H1 (cell line): ENCODE data around the gene KDM1A. TPM values are rescaled to one million over a fixed set of nuclear protein-coding genes. Genes with fewer than 3 reads are reported as not detected.
A peak's percentile ranks its signal among the peaks of the same experiment; 100 is the strongest.

Experiments used
- CTCF ChIA-PET: fragments of 300-600 bp; sonication (Branson Sonifier 250); formaldehyde crosslinking; loops from one replicate; lab custom pipeline; 2021; ENCODE audit not compliant: partially characterized antibody; lab: Charles Lee
- POLR2A ChIA-PET: fragments of 300-600 bp; sonication (Branson Sonifier 250); formaldehyde crosslinking; loops from one replicate; lab custom pipeline; 2021; ENCODE audit warnings: inconsistent platforms; ENCODE audit not compliant: partially characterized antibody; lab: Charles Lee
- DNase-seq, 2 experiments: peaks; one replicate each; pipeline versions ENCODE4 v3.0.0 to v3.0.0-alpha.2; 2010 to 2022; ENCODE audit warnings: low spot score in 2 of 2, low read depth in 1 of 2, mixed read lengths in 1 of 2
- FAIRE-seq: peaks from 2 replicates; lab custom pipeline; 2011; peaks lifted over from hg19 to GRCh38; lab: Jason Lieb, UNC
- H2AFZ ChIP-seq: 2 replicates; pipeline ENCODE4 v1.8.1; 2012; ENCODE audit warnings: low read length, inconsistent platforms
- H2AK5ac ChIP-seq: 2 replicates; pipeline ENCODE4 v1.6.1; 2013; ENCODE audit warnings: low read depth, low read length
- H2BK120ac ChIP-seq: replicated peaks from 2 replicates; pipeline ENCODE3; 2013; ENCODE audit warnings: low read depth, low read length, inconsistent platforms
- H2BK12ac ChIP-seq: 2 replicates; pipeline ENCODE4 v1.6.1; 2013; ENCODE audit warnings: low read depth, low read length
- H2BK15ac ChIP-seq: 2 replicates; pipeline ENCODE4 v1.6.1; 2013; ENCODE audit warnings: low read length
- H2BK20ac ChIP-seq: 2 replicates; pipeline ENCODE4 v1.6.1; 2013; ENCODE audit warnings: low read length
- H2BK5ac ChIP-seq: 2 replicates; pipeline ENCODE4 v1.6.1; 2013; ENCODE audit warnings: low read depth, low read length
- H3K14ac ChIP-seq: 2 replicates; pipeline ENCODE4 v1.6.1; 2013; ENCODE audit warnings: inconsistent platforms; ENCODE audit not compliant: insufficient read length
- H3K18ac ChIP-seq: 2 replicates; pipeline ENCODE4 v1.6.1; 2013; ENCODE audit warnings: low read length; ENCODE audit errors: extremely low read depth
- H3K23ac ChIP-seq: 2 replicates; pipeline ENCODE4 v1.6.1; 2013; ENCODE audit warnings: inconsistent platforms; ENCODE audit not compliant: insufficient read length
- H3K23me2 ChIP-seq: 2 replicates; pipeline ENCODE4 v1.6.1; 2013; ENCODE audit warnings: low read depth, low read length
- H3K27ac ChIP-seq: 2 replicates; pipeline ENCODE4 v1.6.1; 2011; ENCODE audit warnings: low read depth, low read length, inconsistent platforms
- H3K27me3 ChIP-seq, 4 experiments: replicated peaks in 1 of 4; 1 replicate in 1 of 4; 2 replicates in 3 of 4; pipeline versions ENCODE4 v1.6.1 to v1.8.1; 2011 to 2013; ENCODE audit warnings: low read length in 3 of 4, mild to moderate bottlenecking in 3 of 4, inconsistent platforms in 2 of 4, mixed read lengths in 2 of 4, moderate library complexity in 1 of 4; ENCODE audit not compliant: control insufficient read depth in 3 of 4, insufficient read depth in 3 of 4; ENCODE audit errors: extremely low read depth in 1 of 4
- H3K36me3 ChIP-seq, 4 experiments: 2 replicates each; pipeline versions ENCODE4 v1.6.1 to v1.8.1; 2011 to 2013; ENCODE audit warnings: mild to moderate bottlenecking in 4 of 4, low read length in 3 of 4, moderate library complexity in 2 of 4, control low read depth in 1 of 4, inconsistent platforms in 1 of 4; ENCODE audit not compliant: insufficient read depth in 4 of 4, control insufficient read depth in 2 of 4
- H3K4ac ChIP-seq: replicated peaks from 2 replicates; pipeline ENCODE3; 2013; ENCODE audit warnings: low read length, low read depth, mixed read lengths, inconsistent platforms; ENCODE audit not compliant: insufficient read length
- H3K4me1 ChIP-seq, 4 experiments: replicated peaks in 1 of 4; 1 replicate in 1 of 4; 2 replicates in 3 of 4; pipeline versions ENCODE4 v1.6.1 to v1.8.1; 2011 to 2013; ENCODE audit warnings: low read length in 3 of 4, inconsistent platforms in 2 of 4, mixed read lengths in 1 of 4; ENCODE audit not compliant: insufficient read depth in 4 of 4, control insufficient read depth in 3 of 4
- H3K4me2 ChIP-seq, 2 experiments: 2 replicates each; pipeline versions ENCODE4 v1.6.1 to v1.8.1; 2011 to 2013; ENCODE audit warnings: low read depth in 2 of 2, low read length in 2 of 2, control low read depth in 1 of 2, inconsistent platforms in 1 of 2, mild to moderate bottlenecking in 1 of 2; ENCODE audit not compliant: insufficient read depth in 1 of 2
- H3K4me3 ChIP-seq, 4 experiments: fragments of 200-600, 300-600 bp in 1 of 4; sonication (generic), shearing (Covaris generic), sonication (Bioruptor Twin) in 1 of 4; 2 replicates each; pipeline versions ENCODE4 v1.5.1 to v1.8.1; 2011 to 2016; ENCODE audit warnings: low read length in 4 of 4, low read depth in 3 of 4, control low read depth in 2 of 4, inconsistent platforms in 2 of 4, mild to moderate bottlenecking in 2 of 4, mixed read lengths in 1 of 4, moderate library complexity in 1 of 4; ENCODE audit not compliant: insufficient read depth in 2 of 4; ENCODE audit errors: extremely low read depth in 1 of 4
- H3K56ac ChIP-seq: replicated peaks from 2 replicates; pipeline ENCODE3; 2013; ENCODE audit warnings: low read depth, mild to moderate bottlenecking, mixed read lengths, low read length, inconsistent platforms; ENCODE audit not compliant: insufficient read length
- H3K79me1 ChIP-seq: 2 replicates; pipeline ENCODE4 v1.6.1; 2013; ENCODE audit warnings: low read depth, low read length, control low read depth
- H3K79me2 ChIP-seq, 2 experiments: 2 replicates each; pipeline versions ENCODE4 v1.6.1 to v1.8.1; 2012 to 2013; ENCODE audit warnings: low read length in 2 of 2, mild to moderate bottlenecking in 2 of 2, inconsistent platforms in 1 of 2; ENCODE audit not compliant: insufficient read depth in 2 of 2, control insufficient read depth in 1 of 2
- H3K9ac ChIP-seq, 4 experiments: replicated peaks in 1 of 4; 1 replicate in 1 of 4; 2 replicates in 3 of 4; pipeline versions ENCODE4 v1.6.1 to v1.8.1; 2011 to 2013; ENCODE audit warnings: low read depth in 3 of 4, low read length in 3 of 4, control low read depth in 2 of 4, mild to moderate bottlenecking in 2 of 4, moderate library complexity in 2 of 4, inconsistent platforms in 1 of 4; ENCODE audit errors: extremely low read depth in 1 of 4
- H3K9me3 ChIP-seq, 2 experiments: 2 replicates each; pipeline versions ENCODE4 v1.6.1 to v1.8.1; 2012 to 2013; ENCODE audit warnings: mild to moderate bottlenecking in 2 of 2, moderate library complexity in 2 of 2, control low read depth in 1 of 2, inconsistent platforms in 1 of 2, low read depth in 1 of 2, low read length in 1 of 2, mixed read lengths in 1 of 2; ENCODE audit not compliant: insufficient read depth in 2 of 2
- H4K20me1 ChIP-seq, 2 experiments: replicated peaks in 1 of 2; 2 replicates each; pipeline versions ENCODE3 to v1.8.1; 2011 to 2013; ENCODE audit warnings: inconsistent platforms in 2 of 2, low read length in 2 of 2, mild to moderate bottlenecking in 1 of 2; ENCODE audit not compliant: insufficient read depth in 2 of 2, control insufficient read depth in 1 of 2
- H4K5ac ChIP-seq: 2 replicates; pipeline ENCODE4 v1.6.1; 2013; ENCODE audit warnings: low read length, low read depth, mixed read lengths, inconsistent platforms; ENCODE audit not compliant: insufficient read length
- H4K8ac ChIP-seq: 2 replicates; pipeline ENCODE4 v1.8.0; 2013; ENCODE audit warnings: mild to moderate bottlenecking, moderate library complexity, low read length, inconsistent platforms; ENCODE audit not compliant: insufficient read depth; ENCODE audit errors: extremely low read depth
- H4K91ac ChIP-seq: replicated peaks from 2 replicates; pipeline ENCODE3; 2013; ENCODE audit warnings: low read length, mixed read lengths, inconsistent platforms; ENCODE audit not compliant: insufficient read length
- CBX8 ChIP-seq: fragments of 300-800, 300-1000 bp; sonication (generic); IDR thresholded peaks from 2 replicates; pipeline ENCODE4 v1.7.1; 2016; ENCODE audit warnings: low read depth, low read length, borderline replicate concordance
- CTBP2 ChIP-seq: IDR thresholded peaks from 2 replicates; pipeline ENCODE4 v1.7.0; 2011; ENCODE audit warnings: borderline replicate concordance, mild to moderate bottlenecking, moderate library complexity, mixed read lengths, low read length; ENCODE audit not compliant: insufficient read depth, insufficient read length
- TCF12 ChIP-seq: IDR thresholded peaks from 2 replicates; pipeline ENCODE4 v1.6.1; 2011; ENCODE audit warnings: low read depth, mild to moderate bottlenecking, low read length
- WGBS, 2 experiments: shearing (Covaris generic) in 1 of 2; methylation state at CpG; one replicate each; pipeline versions ENCODE4 v1.1.6 to v1.1.7; 2013 to 2015; ENCODE audit warnings: low lambda C conversion rate in 2 of 2, mixed read lengths in 2 of 2, inconsistent platforms in 1 of 2, low coverage in 1 of 2, missing lambda C conversion rate in 1 of 2; ENCODE audit not compliant: insufficient replicate concordance in 2 of 2, insufficient coverage in 1 of 2, insufficient read length in 1 of 2; ENCODE audit errors: extremely low coverage in 1 of 2, missing lambda C conversion rate in 1 of 2; 5-methylcytosine and 5-hydroxymethylcytosine counted together
- polyA plus RNA-seq, 7 experiments: library from polyadenylated mRNA; depleted of rRNA in 3 of 7; stranded (reverse) in 5 of 7; unstranded in 2 of 7; fragments of >200 nt in 5 of 7; fragments of 200-250 nt in 2 of 7; gene quantifications; 1 replicate in 5 of 7; 2 replicates in 1 of 7; 4 replicates in 1 of 7; pipeline versions ENCODE4 v1.2.1 to v1.2.3, GENCODE V29; 2011 to 2013; ENCODE audit warnings: missing spikeins in 2 of 7, mixed read lengths in 2 of 7
- total RNA-seq: library from RNA; stranded (reverse); fragmentation: NEBNext Ultra II Directional; extraction: Animal tissue kit (Norgen Biotek cat#: 25700); gene quantifications from 2 replicates; pipeline ENCODE4 v1.2.1, GENCODE V29; 2021
- TF ChIP-seq, protein P1 (sequence below): IDR thresholded peaks from 2 replicates; pipeline ENCODE4 v1.6.1; 2012; ENCODE audit warnings: low read length, inconsistent platforms

The KDM1A gene
- total and polyA plus RNA-seq, 2 of the 8 experiments (the other 6 are each of a cell fraction or from before 2014, with no cell fraction given), result 216 to 275 TPM

DNA sequence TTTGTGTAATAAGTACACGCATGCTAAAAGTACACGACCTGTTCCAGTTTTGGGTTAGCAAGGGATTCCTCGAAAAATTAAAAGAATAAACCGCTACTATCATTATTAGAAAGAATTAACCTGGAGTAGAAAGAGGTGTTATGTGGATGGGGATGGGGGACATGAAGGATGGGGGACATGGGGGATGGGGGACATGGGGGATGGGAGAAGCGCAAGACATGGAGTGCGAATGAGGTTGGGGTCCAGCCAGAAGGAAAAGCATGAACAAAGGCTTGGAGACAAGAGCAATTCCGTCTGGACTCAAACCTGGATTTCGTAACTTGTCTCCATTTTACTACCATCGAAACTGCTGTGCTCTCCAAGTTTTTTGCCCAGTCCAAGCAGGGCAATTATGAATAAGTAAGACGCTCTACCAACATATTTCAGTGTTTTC, 591 bp upstream of the KDM1A start:
- H3K18ac ChIP-seq, result no peak overlapping the region
- H2BK15ac ChIP-seq, result no peak overlapping the region
- H2AFZ ChIP-seq, result peak overlapping the region; percentile 96
- H4K20me1 ChIP-seq, result peaks cover 0 to 3% of the 10 kb centered on the region in 2 experiments
- H2BK120ac ChIP-seq, result no peak overlapping the region
- H3K27ac ChIP-seq, result peak overlapping the region; percentile 86
- H4K91ac ChIP-seq, result no peak overlapping the region
- H3K4me1 ChIP-seq, result peaks cover 0 to 5% (median 2%) of the 10 kb centered on the region in 4 experiments; a peak in 3 of 7 replicates
- H3K27me3 ChIP-seq, result no peaks in the 10 kb centered on the region
- H3K4me2 ChIP-seq, result peak overlapping the region; percentile 77 to 89
- H3K9ac ChIP-seq, result peak overlapping the region; percentile 46 to 90 (median 82)
- H3K14ac ChIP-seq, result no peak overlapping the region
- DNase-seq (no peak), FAIRE-seq (no peak)
- ChIA-PET POLR2A (interaction anchor here (0.6 to 2.9 kb wide), 12 partner anchors 9 to 673 kb away, joined by 3 to 18 read pairs (median 5); partner anchors contain the start of gene RPL11), CTCF (interaction anchor here (0.6 kb wide), 1 partner anchor 252 kb away, joined by 3 read pairs; no protein-coding TSS in a partner anchor)
- no peak overlapping the region for H2BK5ac ChIP-seq
- H3K4me3 ChIP-seq, result peak overlapping the region; percentile 67 to 96 (median 96)
- H3K4ac ChIP-seq, result no peak overlapping the region
- TF ChIP-seq, protein P1, sequence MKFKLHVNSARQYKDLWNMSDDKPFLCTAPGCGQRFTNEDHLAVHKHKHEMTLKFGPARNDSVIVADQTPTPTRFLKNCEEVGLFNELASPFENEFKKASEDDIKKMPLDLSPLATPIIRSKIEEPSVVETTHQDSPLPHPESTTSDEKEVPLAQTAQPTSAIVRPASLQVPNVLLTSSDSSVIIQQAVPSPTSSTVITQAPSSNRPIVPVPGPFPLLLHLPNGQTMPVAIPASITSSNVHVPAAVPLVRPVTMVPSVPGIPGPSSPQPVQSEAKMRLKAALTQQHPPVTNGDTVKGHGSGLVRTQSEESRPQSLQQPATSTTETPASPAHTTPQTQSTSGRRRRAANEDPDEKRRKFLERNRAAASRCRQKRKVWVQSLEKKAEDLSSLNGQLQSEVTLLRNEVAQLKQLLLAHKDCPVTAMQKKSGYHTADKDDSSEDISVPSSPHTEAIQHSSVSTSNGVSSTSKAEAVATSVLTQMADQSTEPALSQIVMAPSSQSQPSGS, result no peak
- TF ChIP-seq CBX8, result no peak
- no peak for TF ChIP-seq TCF12
- TF ChIP-seq CTBP2, result no peak
- no peak overlapping the region for H2BK12ac ChIP-seq
- peaks cover 38 to 47% of the 10 kb centered on the region in 2 experiments for H3K79me2 ChIP-seq
- H4K5ac ChIP-seq, result peak overlapping the region; percentile 74
- H3K23ac ChIP-seq, result no peak overlapping the region
- H3K23me2 ChIP-seq, result peaks cover 5% of the 10 kb centered on the region; the same call in 1 of the 2 replicates
- H3K79me1 ChIP-seq, result no peaks in the 10 kb centered on the region
- H2BK20ac ChIP-seq, result no peak overlapping the region
- no peak overlapping the region for H2AK5ac ChIP-seq
- H3K56ac ChIP-seq, result no peak overlapping the region
- peaks cover 0 to 14% of the 10 kb centered on the region in 2 experiments; a peak in 2 of 4 replicates for H3K9me3 ChIP-seq
- H4K8ac ChIP-seq, result no peak overlapping the region
- 55% methylated on average over 10 of the region's 10 CpGs; no CpG with 5 or more reads in 1 of the 2 experiments for WGBS, 2 experiments
- H3K36me3 ChIP-seq, result peaks cover 0 to 3% (median 0%) of the 10 kb centered on the region in 4 experiments; a peak in 2 of 8 replicates
